Upper lobe of right lung (tissue), 1 donor: ENCODE data around the gene NOSTRIN. TPM values are rescaled to one million over a fixed set of nuclear protein-coding genes. Genes with fewer than 3 reads are reported as not detected.

Experiments used
- ATAC-seq: fragments of 200-7000 bp; cut with Tn5 transposase; one replicate; pipeline ENCODE4 v1.9.1; 2020; ENCODE audit warnings: mild to moderate bottlenecking, moderate library complexity
- DNase-seq: peaks from one replicate; pipeline ENCODE4 v3.0.0-alpha.2; 2020
- H3K27ac ChIP-seq: fragments of 200-600 bp; one replicate; pipeline ENCODE4 v1.8.0; 2022
- H3K27me3 ChIP-seq: fragments of 200-600 bp; one replicate; pipeline ENCODE4 v1.8.0; 2022; ENCODE audit warnings: mild to moderate bottlenecking
- H3K36me3 ChIP-seq: fragments of 200-600 bp; one replicate; pipeline ENCODE4 v1.8.0; 2022
- H3K4me1 ChIP-seq: fragments of 200-600 bp; one replicate; pipeline ENCODE4 v1.8.0; 2022
- H3K4me3 ChIP-seq: fragments of 200-600 bp; one replicate; pipeline ENCODE4 v1.8.0; 2022; ENCODE audit warnings: mild to moderate bottlenecking
- H3K9me3 ChIP-seq: fragments of 200-600 bp; one replicate; pipeline ENCODE4 v1.8.0; 2022
- intact Hi-C: fragments of 100-400 bp; cut with DNase I; formaldehyde crosslinking; loops from one replicate; pipeline ENCODE4 v1.11.0; 2022
- total RNA-seq: library from RNA; stranded (reverse); fragmentation: NEBNext Ultra II Directional; extraction: Animal tissue kit (Norgen Biotek cat#: 25700); gene quantifications from one replicate; pipeline ENCODE4 v1.2.1, GENCODE V29; 2021
- TF ChIP-seq, protein P1 (sequence below): fragments of 200-600 bp; IDR thresholded peaks from one replicate; pipeline ENCODE4 v1.8.0; 2022; ENCODE audit warnings: antibody characterized with exemption
- donor health status: DM: no; HTN: yes; CAD: no; lungs with severe emphysema.

The NOSTRIN gene
- total RNA-seq, 1 donor from 2014 or later: 70.0 TPM

GRCh38 chr2:168793596-168793995 is 8.8 kb upstream of the NOSTRIN start:
- TF ChIP-seq, protein P1, sequence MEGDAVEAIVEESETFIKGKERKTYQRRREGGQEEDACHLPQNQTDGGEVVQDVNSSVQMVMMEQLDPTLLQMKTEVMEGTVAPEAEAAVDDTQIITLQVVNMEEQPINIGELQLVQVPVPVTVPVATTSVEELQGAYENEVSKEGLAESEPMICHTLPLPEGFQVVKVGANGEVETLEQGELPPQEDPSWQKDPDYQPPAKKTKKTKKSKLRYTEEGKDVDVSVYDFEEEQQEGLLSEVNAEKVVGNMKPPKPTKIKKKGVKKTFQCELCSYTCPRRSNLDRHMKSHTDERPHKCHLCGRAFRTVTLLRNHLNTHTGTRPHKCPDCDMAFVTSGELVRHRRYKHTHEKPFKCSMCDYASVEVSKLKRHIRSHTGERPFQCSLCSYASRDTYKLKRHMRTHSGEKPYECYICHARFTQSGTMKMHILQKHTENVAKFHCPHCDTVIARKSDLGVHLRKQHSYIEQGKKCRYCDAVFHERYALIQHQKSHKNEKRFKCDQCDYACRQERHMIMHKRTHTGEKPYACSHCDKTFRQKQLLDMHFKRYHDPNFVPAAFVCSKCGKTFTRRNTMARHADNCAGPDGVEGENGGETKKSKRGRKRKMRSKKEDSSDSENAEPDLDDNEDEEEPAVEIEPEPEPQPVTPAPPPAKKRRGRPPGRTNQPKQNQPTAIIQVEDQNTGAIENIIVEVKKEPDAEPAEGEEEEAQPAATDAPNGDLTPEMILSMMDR: no peak
- DNase-seq (no peak), ATAC-seq (no peak)
- Histone ChIP-seq H3K4me3 (no peak overlapping the region), H3K9me3 (no peaks in the 10 kb centered on the region), H3K27ac (no peak overlapping the region), H3K27me3 (no peaks in the 10 kb centered on the region), H3K36me3 (no peaks in the 10 kb centered on the region), H3K4me1 (no peaks in the 10 kb centered on the region)
- intact Hi-C loops: no loop called here

- Histone ChIP-seq H3K27me3 (no peaks in the 10 kb centered on the region), H3K4me3 (no peak overlapping the region), H3K4me1 (no peaks in the 10 kb centered on the region), H3K27ac (no peak overlapping the region), H3K36me3 (no peaks in the 10 kb centered on the region), H3K9me3 (no peaks in the 10 kb centered on the region)
- intact Hi-C loops: no loop called here
- TF ChIP-seq, protein P1: no peak
- no peak for ATAC-seq
- no peak for DNase-seq
These were observed 7.5 kb upstream of the NOSTRIN start for GRCh38 chr2:168794968-168795367.

GRCh38 chr2:168796090-168796577 is 6.3 kb upstream of the NOSTRIN start:
- Histone ChIP-seq H3K36me3 (no peaks in the 10 kb centered on the region), H3K4me1 (no peaks in the 10 kb centered on the region), H3K4me3 (no peak overlapping the region), H3K27ac (peak overlapping the region; percentile 68), H3K9me3 (no peaks in the 10 kb centered on the region), H3K27me3 (no peaks in the 10 kb centered on the region)
- ATAC-seq: no peak
- TF ChIP-seq, protein P1: no peak
- DNase-seq: no peak
- intact Hi-C loops: no loop called here

- intact Hi-C loops: no loop called here
- TF ChIP-seq, protein P1: no peak
- ATAC-seq (peak; percentile 65), DNase-seq (no peak)
- peak overlapping the region; percentile 68 for H3K27ac ChIP-seq
- H3K9me3 ChIP-seq: no peaks in the 10 kb centered on the region
- H3K36me3 ChIP-seq: no peaks in the 10 kb centered on the region
- no peak overlapping the region for H3K4me3 ChIP-seq
- H3K27me3 ChIP-seq: no peaks in the 10 kb centered on the region
- H3K4me1 ChIP-seq: no peaks in the 10 kb centered on the region
These were observed 5.7 kb upstream of the NOSTRIN start for GRCh38 chr2:168796583-168797285.

DNA sequence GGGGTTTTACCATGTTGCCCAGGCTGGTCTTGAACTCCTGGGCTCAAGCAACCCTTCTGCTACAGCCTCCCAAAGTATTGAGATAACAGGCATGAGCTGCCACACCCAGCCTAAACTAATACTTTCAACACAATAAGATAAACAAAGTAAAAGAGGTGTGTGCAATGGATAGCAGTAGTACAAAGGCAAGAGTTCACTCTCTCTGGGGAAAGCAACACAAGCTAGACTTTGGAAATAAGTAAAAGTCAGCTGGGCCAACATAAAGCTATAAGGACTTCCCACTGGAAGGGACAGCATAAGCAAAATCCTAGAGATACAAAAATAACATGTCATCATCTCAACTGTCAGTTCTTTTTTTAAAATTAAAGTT is 5.2 kb upstream of the NOSTRIN start:
- TF ChIP-seq, protein P1: no peak
- Histone ChIP-seq H3K27me3 (no peaks in the 10 kb centered on the region), H3K36me3 (no peaks in the 10 kb centered on the region), H3K27ac (no peak overlapping the region), H3K4me3 (no peak overlapping the region), H3K9me3 (no peaks in the 10 kb centered on the region), H3K4me1 (no peaks in the 10 kb centered on the region)
- intact Hi-C loops: no loop called here
- no peak for DNase-seq
- ATAC-seq: no peak
